Astrocyte (in vitro differentiated cells and primary cell): ENCODE data around the gene PCAT6.

Experiments
- CTCF ChIP-seq: IDR thresholded peaks from 2 replicates; pipeline ENCODE4 v1.5.1; 2011; ENCODE audit warnings: low read depth, mild to moderate bottlenecking, inconsistent platforms, low read length, moderate library complexity; ENCODE audit not compliant: insufficient read depth
- EZH2 ChIP-seq: IDR thresholded peaks from 2 replicates; pipeline ENCODE4 v1.6.1; 2012; ENCODE audit warnings: mild to moderate bottlenecking, low read length, inconsistent platforms; ENCODE audit not compliant: insufficient read depth

GRCh38 chr1:202850593-202851362 is 40.0 kb downstream of the PCAT6 start:
- TF ChIP-seq CTCF (no peak), EZH2 (no peak)
